Erythroblast (primary cell): Measurements from ENCODE around the gene ACRBP.

Source experiments
- GATA1 ChIP-seq: IDR thresholded peaks from 2 replicates; pipeline ENCODE4 v1.6.1; 2011; ENCODE audit warnings: low read depth, mild to moderate bottlenecking, control low read depth, low read length, moderate library complexity
- POLR2A ChIP-seq: IDR thresholded peaks from 2 replicates; pipeline ENCODE4 v1.6.1; 2011; ENCODE audit warnings: mild to moderate bottlenecking, low read length

DNA sequence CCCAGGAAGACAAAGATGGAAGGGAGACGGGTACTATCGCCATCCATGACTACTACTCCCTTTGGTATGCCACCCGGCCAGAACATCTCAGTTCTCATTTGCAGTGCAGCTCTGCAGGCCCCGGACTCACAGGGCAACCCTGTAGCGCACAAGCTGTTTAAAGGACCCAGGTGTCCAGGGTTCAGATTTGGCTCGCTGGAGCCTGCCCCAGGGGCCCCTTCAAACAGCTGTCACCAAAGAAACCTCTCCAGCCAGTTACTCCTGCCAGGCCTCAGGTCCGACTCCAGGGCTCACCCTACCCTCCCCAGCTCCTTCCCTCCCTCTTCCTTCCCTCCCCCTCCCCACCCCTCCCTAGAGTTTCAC is 34.6 kb downstream of the ACRBP start:
- no peak for TF ChIP-seq POLR2A
- no peak for TF ChIP-seq GATA1
